ENCODE measurements around the gene RHBDD2.
"Not testable (repeated sequence)": the region's sequence is repeated elsewhere in the genome, so short reads cannot be mapped to it uniquely, and the experiment has no call there.

The RHBDD2 gene

GRCh38 chr7:75878769-75879611 lies at the start of gene RHBDD2:
Gene RHBDD2 (plus strand): TSS chr7:75879034. CDS start chr7:75879083, 49 bp downstream.
- peak; percentile 74 to 82 for DNase-seq

GRCh38 chr7:75829656-75830055 lies 49.2 kb upstream of the RHBDD2 start:
- not testable (repeated sequence) for DNase-seq

- DNase-seq: no peak
Observed at GRCh38 chr7:75830978-75831377, 47.9 kb upstream of the RHBDD2 start.

- DNase-seq: not testable (repeated sequence)
Observed at GRCh38 chr7:75833662-75834061, 45.2 kb upstream of the RHBDD2 start.

GRCh38 chr7:75835688-75836285 lies 43.0 kb upstream of the RHBDD2 start:
- DNase-seq: no peak

DNA sequence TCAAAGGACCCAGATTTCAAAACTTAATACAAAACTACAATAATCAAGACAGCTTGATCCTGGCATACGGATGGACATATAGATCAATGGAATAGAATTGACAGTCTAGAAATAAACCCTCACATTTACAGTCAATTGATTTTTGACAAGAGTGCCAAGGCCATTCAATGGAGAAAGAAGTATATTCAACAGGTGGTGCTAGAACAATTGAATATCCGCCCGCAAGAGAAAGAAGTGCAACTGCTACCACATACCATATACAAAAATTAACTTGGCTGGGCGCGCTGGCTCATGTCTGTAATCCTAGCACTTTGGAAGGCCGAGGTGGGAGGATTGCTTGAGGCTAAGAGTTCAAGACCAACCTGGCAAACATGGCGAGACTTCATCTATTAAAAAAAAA lies 42.0 kb upstream of the RHBDD2 start:
- DNase-seq: no peak

- not testable (repeated sequence) for DNase-seq
Observed at GRCh38 chr7:75838281-75838930, 40.4 kb upstream of the RHBDD2 start.

DNA sequence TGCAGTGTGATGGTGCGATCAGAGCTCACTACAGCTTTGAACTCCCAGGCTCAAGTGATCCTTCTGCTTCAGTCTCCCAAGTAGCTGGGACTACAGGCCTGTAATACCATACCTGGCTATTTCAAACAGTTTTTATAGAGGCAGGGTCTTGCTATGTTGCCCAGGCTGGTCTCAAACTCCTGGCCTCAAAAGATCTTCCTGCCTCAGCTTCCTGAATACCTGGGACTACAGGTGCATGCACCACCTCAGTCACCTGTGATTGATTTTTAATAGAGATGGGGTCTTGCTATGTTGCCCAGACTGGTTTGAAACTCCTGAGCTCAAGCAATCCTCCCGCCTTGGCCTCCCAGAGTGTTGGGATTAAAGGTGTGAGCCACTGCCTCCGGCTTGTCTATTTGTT lies 38.8 kb upstream of the RHBDD2 start:
- no peak for DNase-seq

DNA sequence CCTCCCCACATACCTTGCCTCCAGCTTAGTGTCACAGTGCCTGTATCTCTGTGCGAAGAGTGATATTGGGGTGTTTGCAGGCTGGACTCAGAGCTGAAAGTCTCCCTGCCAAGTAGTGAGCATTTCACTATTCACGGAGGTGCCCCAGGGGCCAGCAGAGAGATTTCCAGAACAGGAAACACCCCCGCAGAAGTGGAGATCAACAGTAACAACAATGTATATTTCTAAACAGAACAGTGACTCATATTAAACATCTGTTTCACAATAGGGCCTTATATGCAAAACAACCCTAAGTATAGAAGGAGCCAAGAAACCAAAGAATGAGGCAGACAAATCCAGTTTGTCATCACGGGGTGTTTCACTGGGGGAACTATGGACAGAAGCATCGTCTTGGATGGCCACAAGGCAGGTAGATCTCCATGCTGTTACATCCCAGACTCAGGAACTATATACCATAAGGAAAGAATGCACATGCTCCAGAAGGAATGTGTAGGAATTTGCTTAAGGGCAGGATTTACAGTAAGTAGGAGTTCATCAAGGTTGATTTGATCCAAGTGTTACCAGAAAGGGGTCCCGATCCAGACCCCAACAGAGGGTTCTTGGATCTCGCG lies 35.9 kb upstream of the RHBDD2 start:
- DNase-seq: peak; percentile 65 to 72

GRCh38 chr7:75843613-75844116 lies 35.2 kb upstream of the RHBDD2 start:
- no peak for DNase-seq

- no peak for DNase-seq
Observed at GRCh38 chr7:75844158-75844557, 34.7 kb upstream of the RHBDD2 start.

- DNase-seq: not testable (repeated sequence)
Observed at GRCh38 chr7:75845132-75845531, 33.7 kb upstream of the RHBDD2 start.

DNA sequence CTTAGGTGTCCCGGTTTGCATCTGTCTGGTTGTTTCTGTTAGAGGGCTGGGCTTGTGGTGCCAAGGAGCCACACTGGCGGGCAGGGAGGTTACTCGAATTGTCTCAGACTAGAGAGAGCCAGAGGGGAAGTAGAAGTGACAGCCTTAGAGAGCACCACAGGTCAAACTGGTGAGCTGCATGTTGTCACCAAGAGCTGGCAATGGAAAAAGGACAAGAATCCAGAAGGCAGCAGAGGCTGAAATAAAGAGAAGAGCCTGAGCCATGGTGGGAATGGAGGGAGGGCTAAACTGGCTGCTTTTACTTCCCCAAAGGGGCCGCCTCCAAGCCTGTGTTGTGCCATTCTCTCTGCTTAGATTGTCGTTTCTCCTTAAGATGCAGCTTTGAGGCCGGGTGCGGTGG lies 31.1 kb upstream of the RHBDD2 start:
- DNase-seq: no peak

GRCh38 chr7:75849573-75849972 lies 29.3 kb upstream of the RHBDD2 start:
- no peak for DNase-seq

DNA sequence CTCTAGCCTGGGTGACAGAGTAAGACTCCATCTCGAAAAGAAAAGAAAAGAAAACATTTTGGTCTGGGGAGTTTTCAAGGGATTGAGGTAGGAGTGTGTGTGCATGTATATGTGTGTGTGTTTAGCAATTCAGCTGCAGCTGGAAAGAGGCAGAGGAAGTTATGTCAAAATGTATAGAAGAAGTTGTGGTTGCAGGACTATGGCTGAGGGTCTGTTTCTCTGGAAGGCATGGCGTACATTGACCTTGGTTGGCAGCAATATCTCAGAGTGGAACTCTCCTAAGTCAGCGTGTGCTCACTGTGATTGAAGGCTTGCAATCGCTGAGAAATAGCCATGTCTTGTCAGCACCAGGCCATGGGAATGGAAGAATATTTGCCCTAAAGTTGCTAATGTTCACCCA lies 28.6 kb upstream of the RHBDD2 start:
- DNase-seq: peak; percentile 90 to 94

GRCh38 chr7:75854233-75854632 lies 24.6 kb upstream of the RHBDD2 start:
- DNase-seq: no peak

- not testable (repeated sequence) for DNase-seq
Observed at GRCh38 chr7:75854813-75855345, 24.0 kb upstream of the RHBDD2 start.

DNA sequence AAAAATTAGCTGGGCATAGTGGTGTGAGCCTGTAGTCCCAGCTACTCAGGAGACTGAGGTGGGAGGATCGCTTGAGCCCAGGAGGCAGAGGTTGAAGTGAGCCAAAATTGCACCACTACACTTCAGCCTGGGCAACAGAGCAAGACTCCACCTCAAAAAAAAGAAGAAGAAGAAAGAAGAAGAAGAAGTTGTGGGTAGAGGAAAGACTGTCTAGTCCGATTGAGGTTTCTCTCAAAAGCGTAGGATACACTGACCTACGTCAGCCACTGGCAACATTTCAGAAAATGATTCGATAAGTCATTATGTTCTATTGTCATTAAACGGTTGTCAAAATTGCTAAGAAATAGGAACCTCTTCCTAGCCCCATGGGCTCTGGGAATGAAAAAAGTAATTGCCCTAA lies 22.3 kb upstream of the RHBDD2 start:
- DNase-seq: peak; percentile 74

DNA sequence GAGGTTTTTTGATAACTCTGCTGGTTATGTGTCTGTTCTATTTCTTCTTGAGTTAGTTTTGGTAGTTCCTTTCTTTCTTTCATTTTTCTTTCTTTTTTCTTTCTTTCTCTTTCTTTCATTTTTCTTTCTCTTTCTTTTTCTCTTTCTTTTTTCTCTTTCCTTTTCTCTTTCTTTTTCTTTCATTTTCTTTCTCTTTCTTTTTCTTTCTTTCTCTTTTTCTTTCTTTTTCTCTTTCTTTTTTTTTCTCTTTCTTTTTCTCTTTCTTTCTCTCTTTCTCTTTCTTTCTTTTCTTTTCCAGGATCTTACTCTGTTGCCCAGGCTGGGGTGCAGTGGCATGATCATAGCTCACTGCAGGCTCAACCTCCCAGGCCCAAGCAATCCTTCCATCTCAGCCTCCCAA lies 20.4 kb upstream of the RHBDD2 start:
- DNase-seq: no peak

DNA sequence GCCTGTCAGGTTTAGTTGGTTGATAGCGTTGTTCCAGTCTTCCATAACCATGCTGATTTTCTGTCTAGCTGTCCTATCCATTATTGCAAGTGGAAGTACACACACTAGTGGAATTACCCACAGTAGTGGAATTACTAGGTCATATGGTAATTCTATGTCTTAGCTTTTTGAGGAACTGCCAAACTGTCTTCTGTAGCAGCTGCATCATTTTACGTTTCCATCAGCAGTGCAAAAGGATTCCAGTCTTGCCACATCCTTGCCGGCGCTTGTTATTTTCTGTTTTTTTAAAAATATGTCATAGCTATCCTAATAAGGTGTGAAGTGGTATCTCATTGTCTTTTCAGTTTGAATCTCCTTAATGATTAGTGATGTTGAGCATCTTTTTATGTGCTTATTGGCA lies 17.2 kb upstream of the RHBDD2 start:
- DNase-seq: no peak

DNA sequence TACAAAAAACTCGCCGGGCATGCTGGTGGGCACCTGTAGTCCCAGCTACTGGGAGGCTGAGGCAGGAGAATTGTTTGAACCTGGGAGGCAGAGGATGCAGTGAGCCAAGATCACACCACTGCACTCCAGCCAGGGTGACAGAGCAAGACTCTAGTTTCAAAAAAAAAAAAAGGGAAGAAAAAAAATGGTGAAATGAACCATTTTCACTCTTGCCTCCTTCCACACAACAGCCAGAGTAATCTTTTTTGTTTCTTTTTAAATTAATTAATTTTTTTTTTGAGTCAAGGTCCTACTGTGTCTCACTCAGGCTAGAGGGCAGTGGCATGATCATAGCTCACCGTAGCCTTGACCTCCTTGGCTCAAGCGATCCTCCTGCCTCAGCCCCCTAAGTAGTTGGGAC lies 14.6 kb upstream of the RHBDD2 start:
- DNase-seq: not testable (repeated sequence)

DNA sequence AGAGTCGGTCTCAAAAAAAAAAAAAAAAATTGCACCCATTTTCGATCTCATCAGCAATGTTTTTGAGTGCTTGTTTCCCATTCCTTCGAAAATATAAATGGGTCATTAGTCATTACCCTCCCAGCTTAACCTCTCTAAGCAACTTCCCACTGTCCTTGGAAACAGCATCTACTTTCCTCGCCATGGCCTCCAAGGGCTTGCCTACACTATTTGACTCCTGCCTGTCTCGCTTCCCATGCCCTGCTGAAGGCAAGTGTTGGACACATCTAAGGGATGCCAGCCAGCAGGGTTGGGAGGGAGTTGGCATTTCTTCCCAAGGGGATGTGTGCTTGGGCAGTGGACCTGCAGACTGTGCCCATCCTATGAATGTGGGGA lies 12.7 kb upstream of the RHBDD2 start:
- no peak for DNase-seq
